GM21528 (cell line): ENCODE data around the gene C16orf82.

Experiments
- ATAC-seq: cut with Tn5 transposase; IDR thresholded peaks from one replicate; pipeline ENCODE4 v1.9.1; 2021; ENCODE audit warnings: mild to moderate bottlenecking, moderate library complexity; ENCODE audit not compliant: unreplicated experiment, low FRiP score

Gene C16orf82

GRCh38 chr16:27066668-27067537 is at the start of gene C16orf82:
Gene C16orf82, plus strand, starts transcription at chr16:27066927.
- ATAC-seq, result no peak

GRCh38 chr16:27020031-27020430 is 46.7 kb upstream of the C16orf82 start:
- ATAC-seq, result no peak

- ATAC-seq, result no peak
Observed at GRCh38 chr16:27024010-27024409, 42.7 kb upstream of the C16orf82 start.

DNA sequence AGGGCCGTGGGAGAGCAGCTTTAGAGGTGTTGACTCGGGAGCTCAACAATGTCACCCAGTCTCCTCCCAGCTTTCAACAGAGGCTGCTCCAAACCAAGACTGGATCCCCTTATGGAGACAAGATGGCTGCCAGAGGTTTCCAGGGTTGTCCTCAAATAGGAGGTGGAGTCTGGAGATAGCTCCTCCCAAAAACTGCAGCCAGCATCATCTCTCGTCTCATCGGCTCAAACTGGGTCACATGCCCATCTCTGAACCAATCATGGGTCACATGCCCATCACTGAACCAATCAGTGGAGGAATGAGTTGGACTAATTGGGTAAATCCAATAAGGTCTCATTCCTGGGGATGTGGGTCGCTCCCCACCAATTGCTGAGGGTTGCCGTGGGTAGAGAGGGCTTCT is 41.1 kb upstream of the C16orf82 start:
- no peak for ATAC-seq

DNA sequence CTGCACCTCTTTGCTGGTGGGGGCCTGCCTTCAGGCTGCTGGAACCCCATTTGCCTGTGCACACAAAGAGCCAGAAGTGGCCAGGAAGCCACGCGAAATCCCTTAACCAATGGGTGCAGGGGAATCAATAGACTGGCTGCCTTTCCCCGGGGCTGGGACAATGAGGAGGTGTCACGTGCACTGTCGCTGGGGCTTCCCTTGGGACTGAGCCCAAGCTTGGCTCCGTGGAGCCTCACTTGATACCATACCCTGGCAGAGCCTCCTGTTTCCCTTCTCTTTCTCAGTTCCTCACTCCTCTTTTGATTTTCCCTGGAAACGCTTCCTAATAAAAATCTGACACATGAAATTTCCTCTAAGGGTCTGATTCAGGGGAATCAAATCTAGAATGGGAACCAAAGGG is 38.8 kb upstream of the C16orf82 start:
- ATAC-seq, result no peak

GRCh38 chr16:27028591-27029110 is 38.1 kb upstream of the C16orf82 start:
- ATAC-seq, result no peak

GRCh38 chr16:27029525-27029924 is 37.2 kb upstream of the C16orf82 start:
- no peak for ATAC-seq

DNA sequence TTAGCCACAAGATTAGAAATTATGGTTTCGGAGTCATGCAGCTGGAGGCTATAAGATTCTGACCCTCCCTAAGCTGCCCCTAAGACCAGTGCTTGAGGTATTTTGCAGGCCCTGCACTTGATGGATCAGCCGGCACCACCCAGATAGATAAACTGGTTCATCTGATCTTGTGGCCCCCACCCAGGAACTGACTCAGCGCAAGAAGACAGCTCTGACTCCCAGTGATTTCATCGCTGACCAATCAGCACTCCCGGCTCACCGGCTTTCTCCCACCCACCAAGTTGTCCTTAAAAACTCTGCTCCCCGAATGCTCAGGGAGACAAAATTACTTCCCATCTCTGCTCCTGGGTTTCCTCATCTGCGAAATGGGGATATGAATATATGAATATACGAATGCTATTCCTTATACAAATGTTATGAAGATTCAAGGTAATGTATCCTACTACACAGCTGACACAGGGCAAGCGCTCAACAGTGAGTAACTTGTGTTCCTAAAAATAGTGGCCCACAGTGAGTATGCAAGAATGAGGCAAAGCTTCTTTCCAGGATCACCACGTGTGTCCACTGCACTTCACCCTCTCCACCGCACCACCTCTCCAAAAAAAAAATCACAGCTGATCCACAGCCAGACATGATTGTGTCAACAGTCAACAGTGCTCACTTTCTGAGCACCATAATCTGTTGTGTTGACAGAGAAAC is 33.3 kb upstream of the C16orf82 start:
- ATAC-seq, result no peak

- no peak for ATAC-seq
Observed at GRCh38 chr16:27040732-27041131, 26.0 kb upstream of the C16orf82 start.

DNA sequence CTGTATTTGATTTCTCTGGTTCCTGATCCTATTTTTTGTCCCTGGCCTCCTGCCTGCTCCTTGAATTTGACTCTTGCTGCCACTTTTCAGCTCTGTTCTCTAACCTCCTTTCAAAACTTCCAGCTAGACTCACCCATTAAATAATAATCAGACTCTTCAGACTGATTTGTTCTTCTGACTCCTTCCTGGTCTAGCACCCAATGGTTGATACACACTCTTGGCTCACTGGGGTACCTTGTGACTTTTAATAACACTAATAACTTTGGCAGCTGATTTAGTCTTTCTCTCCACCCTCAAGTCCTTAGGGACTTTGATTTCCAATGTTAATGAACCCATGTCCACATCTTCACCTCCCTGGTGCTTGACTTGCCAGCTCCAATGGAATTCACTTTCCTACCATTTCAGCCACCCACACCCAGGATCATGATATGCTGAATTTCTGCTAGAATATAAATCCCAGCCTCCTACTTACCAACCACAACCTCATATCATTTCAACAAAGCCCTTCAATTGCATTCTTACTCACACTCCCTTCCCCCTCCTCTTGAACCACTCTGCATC is 19.7 kb upstream of the C16orf82 start:
- ATAC-seq, result no peak

DNA sequence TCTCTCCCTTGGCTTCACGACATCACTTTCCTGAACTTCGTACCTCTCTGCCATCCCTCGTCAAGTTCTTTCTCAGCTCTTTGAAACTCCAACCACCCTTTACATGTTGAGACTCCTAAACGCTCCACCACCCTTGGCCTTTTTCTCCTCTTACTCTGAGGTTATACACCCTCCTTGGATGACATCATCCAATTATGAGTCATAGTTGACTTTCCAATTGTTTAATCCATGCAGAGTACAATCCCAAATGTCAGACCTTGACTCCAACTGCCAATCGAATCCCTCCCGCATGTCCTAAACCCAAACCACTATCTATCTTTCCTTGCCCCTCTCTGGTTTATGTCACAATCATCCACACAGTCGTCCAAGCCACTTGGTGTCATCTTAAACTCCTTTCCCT is 18.4 kb upstream of the C16orf82 start:
- no peak for ATAC-seq

DNA sequence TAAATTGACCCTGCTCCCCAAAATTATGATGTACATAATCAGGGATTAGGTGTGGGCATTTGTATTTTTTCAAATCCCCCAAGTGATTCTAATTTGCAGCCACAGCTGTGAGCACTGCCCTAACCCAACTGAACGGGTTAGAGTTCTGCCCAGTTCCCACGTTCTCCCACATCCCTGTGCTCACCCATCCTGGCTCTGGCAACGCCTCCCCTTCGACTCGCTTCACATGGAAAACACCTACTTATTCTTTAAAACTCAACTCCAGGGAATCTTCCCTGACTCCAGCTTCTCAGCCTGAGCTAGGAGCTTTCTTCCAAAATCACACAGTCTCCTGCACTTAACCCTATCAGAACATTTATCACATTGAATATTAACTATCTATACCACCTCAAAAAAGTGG is 17.6 kb upstream of the C16orf82 start:
- ATAC-seq, result no peak

DNA sequence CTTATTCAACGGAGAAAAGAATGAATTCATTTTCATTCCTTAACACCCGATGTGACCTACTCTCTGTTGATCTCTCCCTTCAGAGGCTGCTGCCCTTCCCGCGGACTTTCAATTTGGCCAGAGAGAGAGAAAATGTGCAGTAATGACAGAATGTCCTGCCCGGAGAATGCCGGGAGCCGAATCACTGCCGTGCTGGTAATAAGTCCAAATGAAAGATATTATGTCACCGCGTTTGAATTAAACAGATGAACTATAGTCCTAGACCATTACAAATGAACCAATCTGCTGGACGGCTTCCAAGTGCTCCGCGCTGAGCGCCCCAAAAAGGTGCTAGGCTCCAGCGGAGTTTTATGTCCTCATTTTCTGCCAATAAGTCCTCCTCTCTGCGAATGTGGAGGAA is 14.7 kb upstream of the C16orf82 start:
- no peak for ATAC-seq

DNA sequence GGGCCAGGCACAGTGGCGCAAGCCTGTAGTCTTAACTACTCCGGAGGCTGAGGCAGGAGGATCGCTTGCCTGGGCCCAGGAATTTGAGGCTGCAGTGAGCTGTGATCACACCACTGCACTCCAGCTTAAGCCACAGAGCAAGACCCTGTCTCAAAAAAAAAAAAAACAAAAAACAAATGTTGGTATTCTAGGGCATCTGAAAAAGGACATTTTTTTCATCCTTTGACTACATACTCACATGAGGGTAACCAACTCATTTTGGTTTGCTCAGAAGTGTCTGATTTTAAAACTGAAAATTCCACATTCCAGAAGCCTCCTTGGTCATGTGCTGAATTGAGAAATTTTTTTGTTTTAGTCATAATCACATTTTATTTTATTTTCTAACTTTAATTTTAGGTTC is 12.7 kb upstream of the C16orf82 start:
- ATAC-seq, result no peak

DNA sequence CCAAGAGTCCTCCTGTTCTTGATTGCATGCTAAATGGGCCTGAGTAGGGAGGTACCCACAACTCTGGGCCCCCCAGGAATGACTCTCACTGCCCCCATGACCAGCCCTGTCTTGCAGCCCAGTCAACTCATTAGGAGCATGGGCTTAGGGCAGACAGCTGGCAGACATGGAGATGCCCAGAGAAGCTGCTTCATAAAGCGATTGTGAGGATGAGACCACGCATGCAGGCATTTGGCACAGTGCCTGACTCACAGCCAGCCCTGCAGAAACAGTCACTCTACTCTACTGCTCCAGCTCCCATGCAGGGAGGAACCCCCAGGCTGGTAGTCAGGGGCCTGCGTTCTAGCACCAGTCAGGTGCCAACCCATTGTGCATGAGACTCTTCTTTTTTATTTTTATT is 8.4 kb upstream of the C16orf82 start:
- ATAC-seq, result no peak

DNA sequence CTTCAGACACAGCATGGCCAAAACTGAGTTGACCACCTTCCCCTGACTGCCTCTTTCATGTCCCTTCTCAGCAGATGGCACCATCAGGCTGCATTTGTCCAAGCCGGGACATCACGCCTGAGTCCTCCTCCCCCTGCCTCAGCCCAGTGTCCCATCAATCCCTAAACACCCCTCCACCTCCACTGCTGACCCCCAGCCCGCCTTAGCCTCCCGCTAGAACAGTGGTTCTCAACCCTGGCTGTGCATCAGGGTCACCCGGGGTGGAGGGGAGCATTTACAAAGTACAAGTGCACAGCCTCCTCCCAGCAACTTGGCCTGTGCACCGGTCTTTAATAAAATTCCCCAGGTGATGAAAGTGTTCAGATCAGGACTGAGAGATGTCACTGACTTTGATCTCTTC is 4.0 kb downstream of the C16orf82 start:
- no peak for ATAC-seq

GRCh38 chr16:27073733-27074132 is 7.0 kb downstream of the C16orf82 start:
- ATAC-seq, result no peak

GRCh38 chr16:27080895-27081294 is 14.2 kb downstream of the C16orf82 start:
- no peak for ATAC-seq

DNA sequence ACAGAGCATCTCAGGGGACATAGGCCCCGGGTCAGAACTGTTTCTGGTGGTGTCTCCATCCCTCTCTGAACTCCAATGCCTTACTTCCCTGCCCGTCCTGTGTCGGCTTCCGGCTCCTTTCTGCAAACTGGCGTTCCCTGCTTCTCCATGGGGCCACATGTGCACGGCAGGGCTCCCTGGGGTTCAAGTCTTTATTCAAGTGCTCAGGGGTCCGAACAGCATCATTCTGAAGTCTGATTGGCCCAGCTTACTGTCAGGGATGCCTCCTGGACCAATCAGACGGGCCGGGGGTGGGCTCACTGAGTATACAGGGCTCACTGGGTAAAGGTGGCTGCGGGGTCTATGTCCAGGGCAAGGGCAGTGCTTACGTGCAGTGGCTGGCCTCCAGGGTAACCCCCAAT is 17.1 kb downstream of the C16orf82 start:
- no peak for ATAC-seq

GRCh38 chr16:27084307-27085028 is 17.7 kb downstream of the C16orf82 start:
- no peak for ATAC-seq

- ATAC-seq, result no peak
Observed at GRCh38 chr16:27085182-27085581, 18.5 kb downstream of the C16orf82 start.
